IMR-90 (cell line): ENCODE results near the gene SLC30A9. TPM values are rescaled to one million over a fixed set of nuclear protein-coding genes. Genes with fewer than 3 reads are reported as not detected.

Experiments
- ATAC-seq: fragments of 200-7000 bp; cut with Tn5 transposase; 2 replicates; pipeline ENCODE4 v1.9.1; 2020; ENCODE audit warnings: low read depth, mild to moderate bottlenecking, moderate library complexity
- BruUV-seq: library from RNA; stranded (reverse); fragments of 400-500 nt; replicated peaks from 2 replicates; lab custom pipeline; 2021; lab: Mats Ljungman, UMichigan
- CTCF ChIA-PET: fragments of 300-600 bp; formaldehyde crosslinking; extraction: SDS; loops from one replicate; lab custom pipeline; 2021; ENCODE audit warnings: antibody characterized with exemption; lab: Yijun Ruan, JAX
- POLR2A ChIA-PET: fragments of 300-600 bp; sonication (Branson Sonifier 250); formaldehyde crosslinking; loops from one replicate; lab custom pipeline; 2022; ENCODE audit warnings: antibody characterized with exemption; ENCODE audit not compliant: unreplicated experiment; lab: Charles Lee
- DNase-seq: peaks from one replicate; pipeline ENCODE4 v3.0.0; 2013
- H2AFZ ChIP-seq: replicated peaks from 2 replicates; pipeline ENCODE3; 2013; ENCODE audit warnings: low read length, mild to moderate bottlenecking; ENCODE audit not compliant: poor library complexity
- H2AK5ac ChIP-seq: 2 replicates; pipeline ENCODE4 v1.6.1; 2013; ENCODE audit warnings: low read depth, low read length, inconsistent platforms
- H2AK9ac ChIP-seq: replicated peaks from 2 replicates; pipeline ENCODE3; 2013; ENCODE audit warnings: mild to moderate bottlenecking, low read depth, low read length, moderate library complexity; ENCODE audit not compliant: poor library complexity
- H2BK120ac ChIP-seq: 2 replicates; pipeline ENCODE4 v1.6.1; 2013; ENCODE audit warnings: low read depth, low read length, inconsistent platforms
- H2BK15ac ChIP-seq: 3 replicates; pipeline ENCODE4 v1.6.1; 2013; ENCODE audit warnings: low read depth, low read length, inconsistent platforms
- H2BK20ac ChIP-seq: 2 replicates; pipeline ENCODE4 v1.6.1; 2013; ENCODE audit warnings: low read depth, mild to moderate bottlenecking, inconsistent platforms, low read length, moderate library complexity
- H2BK5ac ChIP-seq: 2 replicates; pipeline ENCODE4 v1.6.1; 2013; ENCODE audit warnings: mild to moderate bottlenecking, low read depth, low read length, inconsistent platforms; ENCODE audit not compliant: poor library complexity, severe bottlenecking
- H3K14ac ChIP-seq: replicated peaks from 2 replicates; pipeline ENCODE4 v1.6.1; 2013; ENCODE audit warnings: low read depth, low read length, inconsistent platforms
- H3K18ac ChIP-seq: 2 replicates; pipeline ENCODE4 v1.6.1; 2013; ENCODE audit warnings: low read depth, low read length, control low read depth
- H3K23ac ChIP-seq: 2 replicates; pipeline ENCODE4 v1.6.1; 2013; ENCODE audit warnings: low read depth, low read length, inconsistent platforms
- H3K27ac ChIP-seq: 2 replicates; pipeline ENCODE4 v1.5.1; 2013; ENCODE audit warnings: mild to moderate bottlenecking, control low read depth, low read length; ENCODE audit not compliant: insufficient read depth
- H3K27me3 ChIP-seq: 2 replicates; pipeline ENCODE4 v1.6.1; 2013; ENCODE audit warnings: low read length; ENCODE audit not compliant: control insufficient read depth, insufficient read depth
- H3K36me3 ChIP-seq: 2 replicates; pipeline ENCODE4 v1.6.1; 2013; ENCODE audit warnings: low read length, mixed read lengths; ENCODE audit not compliant: control insufficient read depth, insufficient read depth
- H3K4ac ChIP-seq: 2 replicates; pipeline ENCODE4 v1.6.1; 2013; ENCODE audit warnings: low read depth, low read length, inconsistent platforms
- H3K4me1 ChIP-seq: 2 replicates; pipeline ENCODE4 v1.6.1; 2013; ENCODE audit warnings: low read length, mixed read lengths; ENCODE audit not compliant: control insufficient read depth, insufficient read depth
- H3K4me2 ChIP-seq: 2 replicates; pipeline ENCODE4 v1.6.1; 2013; ENCODE audit warnings: low read depth, mild to moderate bottlenecking, control low read depth, low read length, moderate library complexity
- H3K4me3 ChIP-seq: 2 replicates; pipeline ENCODE4 v1.5.1; 2013; ENCODE audit warnings: low read depth, mild to moderate bottlenecking, control low read depth, low read length, moderate library complexity; ENCODE audit not compliant: insufficient read depth
- H3K56ac ChIP-seq: 2 replicates; pipeline ENCODE4 v1.6.1; 2013; ENCODE audit warnings: low read length, inconsistent platforms; ENCODE audit not compliant: insufficient read depth; ENCODE audit errors: extremely low read depth
- H3K79me1 ChIP-seq, 2 experiments: 2 replicates each; pipeline ENCODE4 v1.6.1; 2013; ENCODE audit warnings: low read length in 2 of 2, inconsistent platforms in 1 of 2, low read depth in 1 of 2
- H3K9ac ChIP-seq: 2 replicates; pipeline ENCODE4 v1.6.1; 2013; ENCODE audit warnings: low read depth, low read length, control low read depth
- H3K9me1 ChIP-seq: 2 replicates; pipeline ENCODE4 v1.6.1; 2013; ENCODE audit warnings: low read length, inconsistent platforms; ENCODE audit not compliant: insufficient read depth
- H3K9me3 ChIP-seq: 2 replicates; pipeline ENCODE4 v1.6.1; 2013; ENCODE audit warnings: low read length; ENCODE audit not compliant: control insufficient read depth, insufficient read depth
- H4K20me1 ChIP-seq: 2 replicates; pipeline ENCODE4 v1.6.1; 2013; ENCODE audit warnings: low read length, inconsistent platforms; ENCODE audit not compliant: insufficient read depth
- H4K5ac ChIP-seq: 2 replicates; pipeline ENCODE4 v1.6.1; 2013; ENCODE audit warnings: mild to moderate bottlenecking, low read depth, low read length, control low read depth
- H4K8ac ChIP-seq, 2 experiments: 2 replicates each; pipeline ENCODE4 v1.6.1; 2013; ENCODE audit warnings: low read depth in 2 of 2, low read length in 2 of 2, control low read depth in 1 of 2, inconsistent platforms in 1 of 2
- H4K91ac ChIP-seq: 2 replicates; pipeline ENCODE4 v1.6.1; 2013; ENCODE audit warnings: low read depth, low read length, inconsistent platforms; ENCODE audit not compliant: insufficient read depth
- CEBPB ChIP-seq: IDR thresholded peaks from 2 replicates; pipeline ENCODE4 v1.6.1; 2012; ENCODE audit warnings: low read depth, low read length, improper control_type of control experiment
- WGBS, 2 experiments: methylation state at CpG; one replicate each; pipeline versions ENCODE4 v1.1.5 to v1.1.7; 2013; ENCODE audit warnings: missing lambda C conversion rate in 2 of 2; ENCODE audit not compliant: insufficient read length in 1 of 2; ENCODE audit errors: extremely low coverage in 2 of 2; 5-methylcytosine and 5-hydroxymethylcytosine counted together
- dilution Hi-C: fragments of 300-500 bp; cut with HindIII; formaldehyde crosslinking; loops from one replicate; pipeline ENCODE4 v1.14.3; 2018; ENCODE audit warnings: low sequenced_read_pairs; ENCODE audit not compliant: unreplicated experiment
- in situ Hi-C: fragments of 300-500 bp; cut with MboI; formaldehyde crosslinking; loops from 3 replicates; pipeline ENCODE4 v1.14.3; 2019; ENCODE audit warnings: low sequenced_read_pairs, inconsistent platforms, mixed read lengths
- intact Hi-C: fragments of 100-400 bp; cut with micrococcal nuclease; formaldehyde crosslinking; loops from 2 replicates; pipeline ENCODE4 v1.10.0; 2022
- polyA plus RNA-seq, 3 experiments: library from polyadenylated mRNA; depleted of rRNA; stranded (reverse); fragments of >200 nt; gene quantifications; 2 replicates each; pipeline ENCODE4 v1.2.3, GENCODE V29; 2012; ENCODE audit warnings: low replicate concordance in 1 of 3
- total RNA-seq: library from RNA; depleted of rRNA; stranded (reverse); fragments of >200 nt; gene quantifications from 2 replicates; pipeline ENCODE4 v1.2.3, GENCODE V29; 2012
- TF ChIP-seq, protein P1 (sequence below): conservative IDR thresholded peaks from 2 replicates; pipeline ENCODE4 v1.5.1; 2012; ENCODE audit warnings: mild to moderate bottlenecking, low read depth, low read length, improper control_type of control experiment

The SLC30A9 gene
- total and polyA plus RNA-seq, 2 of the 4 experiments (the other 2 are of a cell fraction): 32.0 to 72.6 TPM

DNA sequence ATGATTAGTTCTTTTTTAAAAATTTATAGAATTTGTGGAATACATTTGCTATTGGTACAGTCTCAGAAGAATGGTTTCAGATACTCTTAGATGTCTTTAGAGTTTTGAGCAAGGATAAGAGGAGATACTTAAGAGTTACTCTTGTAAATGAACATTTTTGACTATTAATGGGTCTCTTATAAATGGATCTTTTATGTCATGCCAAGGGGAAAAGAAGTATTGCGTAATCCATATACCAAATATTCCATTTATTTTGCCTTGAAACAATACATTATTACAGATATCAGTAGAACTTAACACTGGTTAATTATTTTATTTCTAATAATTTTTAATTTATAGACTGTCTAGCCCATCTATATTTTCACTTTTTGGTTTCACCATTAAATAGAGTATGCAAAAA, 25.9 kb upstream of the SLC30A9 start:
- Histone ChIP-seq H3K36me3 (no peaks in the 10 kb centered on the region), H4K5ac (no peak overlapping the region), H3K4me3 (no peak overlapping the region), H4K91ac (no peak overlapping the region), H2AK9ac (no peak overlapping the region), H3K9me3 (no peaks in the 10 kb centered on the region), H2BK120ac (no peak overlapping the region), H3K18ac (no peak overlapping the region), H3K27me3 (no peaks in the 10 kb centered on the region), H3K79me1 (no peaks in the 10 kb centered on the region), H2AFZ (no peak overlapping the region), H3K14ac (no peak overlapping the region), H3K4me1 (no peaks in the 10 kb centered on the region), H2BK5ac (no peak overlapping the region), H2BK15ac (no peak overlapping the region), H3K56ac (no peak overlapping the region), H3K9me1 (no peaks in the 10 kb centered on the region), H3K23ac (no peak overlapping the region), H4K8ac (no peak overlapping the region), H2BK20ac (no peak overlapping the region), H2AK5ac (no peak overlapping the region), H3K9ac (no peak overlapping the region), H3K4ac (no peak overlapping the region), H3K4me2 (no peak overlapping the region), H3K27ac (no peak overlapping the region), H4K20me1 (no peaks in the 10 kb centered on the region)
- in situ Hi-C loops (no loop called here), dilution Hi-C loops (no loop called here), intact Hi-C loops (no loop called here)
- BruUV-seq: no TSS peak
- TF ChIP-seq, protein P1, sequence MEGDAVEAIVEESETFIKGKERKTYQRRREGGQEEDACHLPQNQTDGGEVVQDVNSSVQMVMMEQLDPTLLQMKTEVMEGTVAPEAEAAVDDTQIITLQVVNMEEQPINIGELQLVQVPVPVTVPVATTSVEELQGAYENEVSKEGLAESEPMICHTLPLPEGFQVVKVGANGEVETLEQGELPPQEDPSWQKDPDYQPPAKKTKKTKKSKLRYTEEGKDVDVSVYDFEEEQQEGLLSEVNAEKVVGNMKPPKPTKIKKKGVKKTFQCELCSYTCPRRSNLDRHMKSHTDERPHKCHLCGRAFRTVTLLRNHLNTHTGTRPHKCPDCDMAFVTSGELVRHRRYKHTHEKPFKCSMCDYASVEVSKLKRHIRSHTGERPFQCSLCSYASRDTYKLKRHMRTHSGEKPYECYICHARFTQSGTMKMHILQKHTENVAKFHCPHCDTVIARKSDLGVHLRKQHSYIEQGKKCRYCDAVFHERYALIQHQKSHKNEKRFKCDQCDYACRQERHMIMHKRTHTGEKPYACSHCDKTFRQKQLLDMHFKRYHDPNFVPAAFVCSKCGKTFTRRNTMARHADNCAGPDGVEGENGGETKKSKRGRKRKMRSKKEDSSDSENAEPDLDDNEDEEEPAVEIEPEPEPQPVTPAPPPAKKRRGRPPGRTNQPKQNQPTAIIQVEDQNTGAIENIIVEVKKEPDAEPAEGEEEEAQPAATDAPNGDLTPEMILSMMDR: no peak
- peak; percentile 95 for TF ChIP-seq CEBPB
- ChIA-PET POLR2A (no interaction called here), CTCF (no interaction called here)
- ATAC-seq (no peak), DNase-seq (no peak)
- no CpG with 5 or more reads among the region's 1 CpG for WGBS, 2 experiments
